Measurements from ENCODE around the gene XRCC4. TPM values are rescaled to one million over a fixed set of nuclear protein-coding genes. Genes with fewer than 3 reads are reported as not detected.

Gene XRCC4
- total and polyA plus RNA-seq, 2 of the 8 experiments (the other 6 are each of a cell fraction or from before 2014, with no cell fraction given), result 3.0 to 8.3 TPM

- no peak for TF ChIP-seq HDAC6 (IDR thresholded peaks at IDR 0.05; ENCODE audit: low read depth, low read length)
- no peak for TF ChIP-seq CTBP2 (IDR thresholded peaks at IDR 0.05; ENCODE audit: borderline replicate concordance, insufficient read depth, insufficient read length, low read length)
- TF ChIP-seq PHF8 (conservative IDR thresholded peaks at IDR 0.05; ENCODE audit: low read depth, low read length), result no peak
- TF ChIP-seq POLR2AphosphoS5 (IDR thresholded peaks at IDR 0.05; ENCODE audit: low read depth, low read length), result no peak
- TF ChIP-seq EP300 (IDR thresholded peaks at IDR 0.05; ENCODE audit: borderline replicate concordance in 1 of 2, low read depth in 2 of 2, low read length in 2 of 2), result no peak
- no peak for TF ChIP-seq SIN3A (conservative IDR thresholded peaks at IDR 0.05 in 1 of 2, IDR thresholded peaks at IDR 0.05 in 1 of 2; ENCODE audit: low read depth in 1 of 2, low read length in 2 of 2)
These were observed 167.2 kb downstream of the XRCC4 start (continued) for GRCh38 chr5:83244516-83244915.
